Sigmoid colon (tissue), 4 donors: ENCODE measurements around the gene FTCD.

ENCODE experiments used
- EP300 ChIP-seq, 4 donors: sonication (generic); formaldehyde crosslinking; IDR thresholded peaks; one replicate each; pipeline ENCODE4 v1.6.1; 2017; ENCODE audit warnings: antibody characterized with exemption in 4 of 4
- POLR2AphosphoS5 ChIP-seq, 4 donors: sonication (generic); formaldehyde crosslinking; IDR thresholded peaks; one replicate each; pipeline ENCODE4 v1.6.1; 2017; ENCODE audit warnings: antibody characterized with exemption in 4 of 4
- TF ChIP-seq, protein P1 (sequence below), 4 experiments: fragments of 450-650 bp in 3 of 4; fragments of 200-600 bp in 1 of 4; IDR thresholded peaks; one replicate each; pipeline ENCODE4 v1.5.1; 2016 to 2019; ENCODE audit warnings: antibody characterized with exemption in 4 of 4, mild to moderate bottlenecking in 3 of 4, moderate library complexity in 2 of 4

DNA sequence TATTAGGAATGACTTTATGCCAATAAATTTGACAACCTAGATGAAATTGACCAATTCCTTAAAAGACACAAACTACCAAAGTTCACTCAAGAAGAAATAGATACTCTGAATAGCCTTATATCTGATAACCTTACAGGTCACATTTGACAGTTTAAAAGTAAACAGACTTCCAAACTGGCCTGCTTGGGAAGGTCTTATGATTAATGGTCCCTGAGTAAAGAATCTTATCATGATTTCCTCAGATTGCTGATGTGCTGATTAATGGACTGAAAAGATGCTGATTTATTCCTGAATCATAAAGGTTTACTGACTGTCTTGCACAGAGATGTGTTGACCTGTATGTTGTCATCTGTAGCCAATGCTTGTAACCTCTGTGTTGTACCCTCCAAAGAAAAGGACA lies 9.7 kb upstream of the FTCD start:
- TF ChIP-seq, protein P1, sequence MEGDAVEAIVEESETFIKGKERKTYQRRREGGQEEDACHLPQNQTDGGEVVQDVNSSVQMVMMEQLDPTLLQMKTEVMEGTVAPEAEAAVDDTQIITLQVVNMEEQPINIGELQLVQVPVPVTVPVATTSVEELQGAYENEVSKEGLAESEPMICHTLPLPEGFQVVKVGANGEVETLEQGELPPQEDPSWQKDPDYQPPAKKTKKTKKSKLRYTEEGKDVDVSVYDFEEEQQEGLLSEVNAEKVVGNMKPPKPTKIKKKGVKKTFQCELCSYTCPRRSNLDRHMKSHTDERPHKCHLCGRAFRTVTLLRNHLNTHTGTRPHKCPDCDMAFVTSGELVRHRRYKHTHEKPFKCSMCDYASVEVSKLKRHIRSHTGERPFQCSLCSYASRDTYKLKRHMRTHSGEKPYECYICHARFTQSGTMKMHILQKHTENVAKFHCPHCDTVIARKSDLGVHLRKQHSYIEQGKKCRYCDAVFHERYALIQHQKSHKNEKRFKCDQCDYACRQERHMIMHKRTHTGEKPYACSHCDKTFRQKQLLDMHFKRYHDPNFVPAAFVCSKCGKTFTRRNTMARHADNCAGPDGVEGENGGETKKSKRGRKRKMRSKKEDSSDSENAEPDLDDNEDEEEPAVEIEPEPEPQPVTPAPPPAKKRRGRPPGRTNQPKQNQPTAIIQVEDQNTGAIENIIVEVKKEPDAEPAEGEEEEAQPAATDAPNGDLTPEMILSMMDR (IDR thresholded peaks at IDR 0.05), result no peak
- no peak for TF ChIP-seq EP300 (IDR thresholded peaks at IDR 0.05)
- TF ChIP-seq POLR2AphosphoS5 (IDR thresholded peaks at IDR 0.05), result no peak
